Measurements from ENCODE around the gene MLF1.
A peak's percentile ranks its signal among the peaks of the same experiment; 100 is the strongest.

Gene MLF1

DNA sequence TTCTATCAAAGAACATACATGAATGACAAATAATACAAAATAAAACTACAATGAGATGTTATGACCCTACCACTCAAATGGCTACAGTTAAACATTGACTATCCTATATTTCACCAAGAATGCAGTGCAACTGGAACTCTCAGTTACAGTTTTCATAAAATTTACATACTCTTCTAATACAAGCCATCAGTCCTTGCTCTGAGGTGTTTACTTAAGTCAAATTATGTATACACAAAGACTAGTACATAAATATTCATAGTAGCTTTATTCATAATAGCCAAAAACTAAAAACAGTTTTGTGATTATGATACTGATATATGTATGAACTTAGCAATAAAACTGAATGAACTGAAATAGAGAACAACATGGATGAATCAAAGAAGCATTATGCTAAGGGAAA lies 19.2 kb downstream of the MLF1 start:
- DNase-seq: no peak

GRCh38 chr3:158600787-158601186 lies 29.8 kb downstream of the MLF1 start:
- no peak for DNase-seq

DNA sequence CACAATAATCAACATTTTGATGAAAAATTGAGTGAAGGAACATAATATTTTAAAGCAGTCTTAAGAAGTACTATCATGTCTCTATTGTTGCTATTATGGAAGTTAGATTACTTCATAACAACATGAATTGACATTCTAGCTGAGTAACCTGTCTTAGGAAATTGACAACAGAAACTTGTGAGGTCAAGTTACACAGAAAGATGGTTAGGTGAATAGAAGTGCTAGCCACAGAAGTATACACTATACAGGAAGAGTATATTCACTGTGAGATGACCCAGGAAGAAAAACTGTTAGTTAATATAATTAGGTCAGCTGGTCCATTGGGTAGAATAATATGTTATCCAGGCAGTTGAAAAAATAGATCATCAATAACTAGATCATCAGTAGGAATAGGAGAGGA lies 31.2 kb downstream of the MLF1 start:
- no peak for DNase-seq

- no peak for DNase-seq
Measured at GRCh38 chr3:158617982-158618875, 47.2 kb downstream of the MLF1 start.

GRCh38 chr3:158625881-158626280 lies 54.9 kb downstream of the MLF1 start:
- no peak for DNase-seq

GRCh38 chr3:158631981-158632380 lies 61.0 kb downstream of the MLF1 start:
- no peak for DNase-seq

DNA sequence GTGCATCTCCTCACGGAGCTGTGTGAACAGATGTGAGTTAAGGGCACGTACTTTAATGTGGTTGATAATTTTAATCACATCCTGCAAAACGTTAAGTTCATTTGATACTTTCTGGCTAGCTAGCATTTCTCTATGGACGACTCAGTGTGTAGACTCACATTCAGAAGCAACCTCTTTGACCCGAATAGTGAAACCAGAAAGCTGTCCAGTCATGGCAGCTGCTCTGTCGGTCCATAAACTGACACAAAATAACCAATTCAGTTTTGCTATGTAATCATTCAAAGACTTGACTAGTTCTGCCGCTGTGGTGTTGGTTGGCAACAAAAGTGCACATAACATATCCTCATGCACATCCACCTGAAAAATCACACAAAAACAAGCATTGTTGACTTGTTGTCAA lies 69.7 kb downstream of the MLF1 start:
- no peak for DNase-seq

GRCh38 chr3:158642005-158642404 lies 71.0 kb downstream of the MLF1 start:
- DNase-seq: no peak

- no peak for DNase-seq
Measured at GRCh38 chr3:158642474-158643210, 71.6 kb downstream of the MLF1 start.

GRCh38 chr3:158644345-158644908 lies 73.4 kb downstream of the MLF1 start, which contains the start of gene GFM1:
Gene GFM1 (plus strand): TSS chr3:158644527. CDS start chr3:158644635, 108 bp downstream.
- DNase-seq: peak; percentile 87 to 88

DNA sequence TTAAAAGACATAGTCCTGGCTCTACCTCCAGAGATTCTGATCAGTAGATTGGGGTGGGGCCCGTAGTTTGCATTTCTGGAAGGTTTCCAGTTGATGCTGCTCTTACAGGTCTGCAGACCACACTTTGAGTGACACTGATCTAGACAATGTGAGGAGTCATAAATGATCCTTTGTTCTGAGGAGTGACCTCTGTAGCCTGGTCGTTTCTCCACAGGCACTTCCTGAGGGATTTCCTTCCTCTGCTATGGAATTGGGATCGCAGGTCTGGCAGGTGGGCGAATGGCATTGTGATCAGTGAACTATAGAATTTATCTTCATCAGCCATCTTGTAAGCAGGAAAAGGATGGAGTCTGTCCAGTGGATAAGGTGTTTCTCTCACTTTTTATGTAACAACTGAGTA lies 78.8 kb downstream of the MLF1 start:
- no peak for DNase-seq

- DNase-seq: no peak
Measured at GRCh38 chr3:158651192-158651591, 80.2 kb downstream of the MLF1 start.

DNA sequence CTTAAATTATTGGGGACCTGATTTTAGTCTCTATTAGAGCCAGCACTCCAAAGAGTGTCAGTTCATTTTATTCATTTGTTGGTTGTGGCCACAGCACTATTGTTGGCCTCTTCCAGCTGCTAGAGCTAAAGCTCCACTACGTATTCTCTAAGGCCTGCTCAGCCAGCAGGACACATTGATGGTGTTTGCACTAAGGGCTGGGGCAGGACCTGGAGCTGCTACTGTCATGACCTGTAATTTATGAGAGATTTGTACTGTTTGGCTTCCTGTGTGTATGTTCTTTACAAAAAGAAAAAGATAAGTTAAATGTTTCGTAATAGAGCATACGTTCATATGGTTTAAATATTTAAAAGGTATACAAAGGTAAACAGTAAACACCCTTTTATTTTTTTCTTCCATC lies 81.5 kb downstream of the MLF1 start:
- no peak for DNase-seq
